ENCODE results near the gene FAN1. TPM values are rescaled to one million over a fixed set of nuclear protein-coding genes. Genes with fewer than 3 reads are reported as not detected.

Gene FAN1
- total RNA-seq, 6 donors from 2014 or later: 10.2 to 22.0 (median 14.8) TPM

DNA sequence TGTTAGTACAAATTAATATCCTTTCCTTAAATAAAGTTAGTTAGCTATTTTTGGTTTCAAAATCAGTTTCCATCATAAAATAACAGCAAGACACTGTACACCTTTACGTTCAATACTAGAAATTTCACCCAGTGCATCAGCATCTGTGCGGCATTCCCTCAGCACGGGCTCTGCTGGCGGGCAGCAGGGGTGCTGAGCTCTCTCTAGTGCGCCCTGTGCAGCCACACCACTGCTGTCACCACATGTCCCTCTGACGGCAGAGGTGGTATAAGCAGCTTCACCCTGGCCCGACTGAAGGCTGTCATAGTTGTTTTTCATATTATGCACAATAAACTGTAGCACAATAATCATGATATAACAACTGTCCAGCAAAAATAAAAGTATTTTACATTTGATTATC, 35.4 kb downstream of the FAN1 start:
- Histone ChIP-seq H3K9me3 (no peaks in the 10 kb centered on the region), H3K27me3 (no peaks in the 10 kb centered on the region), H3K4me3 (no peak overlapping the region), H3K36me3 (peaks cover 7 to 96% (median 62%) of the 10 kb centered on the region in 4 donors), H3K27ac (no peak overlapping the region), H3K4me1 (no peaks in the 10 kb centered on the region)
- WGBS, 2 donors: 94 to 97% methylated on average over 7 of the region's 7 CpGs
- no peak for ATAC-seq (ENCODE audit: low FRiP score in 2 of 2)
- TF ChIP-seq CTCF (IDR thresholded peaks at IDR 0.05): no peak
- TF ChIP-seq POLR2AphosphoS5 (IDR thresholded peaks at IDR 0.05): no peak
- no peak for TF ChIP-seq EP300 (IDR thresholded peaks at IDR 0.05)
- TF ChIP-seq POLR2A (IDR thresholded peaks at IDR 0.05): no peak
- DNase-seq: peak in 1 of 2 donors; percentile 38

DNA sequence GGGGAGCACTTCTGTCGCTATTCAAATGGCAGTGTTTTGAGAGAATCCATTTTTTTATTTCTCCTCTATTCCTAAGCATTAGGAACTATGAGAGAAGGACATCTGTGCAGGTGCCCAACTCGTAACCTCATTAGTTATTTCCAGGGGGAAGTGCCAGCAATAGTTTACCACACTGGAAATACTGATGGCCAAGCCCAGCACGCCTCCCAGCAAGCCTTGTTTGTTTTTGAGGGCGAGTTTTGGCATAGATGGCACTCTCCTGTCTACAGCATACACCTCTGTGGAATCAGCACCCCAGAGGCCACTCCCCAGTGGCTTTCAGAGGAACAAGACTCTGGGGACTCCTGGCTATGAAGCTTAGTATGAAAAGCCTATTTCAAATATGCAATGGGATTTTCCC, 36.6 kb downstream of the FAN1 start:
- Histone ChIP-seq H3K9me3 (no peaks in the 10 kb centered on the region), H3K27me3 (no peaks in the 10 kb centered on the region), H3K4me3 (no peak overlapping the region), H3K36me3 (peaks cover 9 to 97% (median 68%) of the 10 kb centered on the region in 4 donors), H3K27ac (no peak overlapping the region), H3K4me1 (no peaks in the 10 kb centered on the region)
- DNase-seq: no peak
- ATAC-seq (ENCODE audit: low FRiP score in 2 of 2): no peak
- 73 to 85% methylated on average over 4 of the region's 4 CpGs for WGBS, 2 donors
- TF ChIP-seq CTCF (IDR thresholded peaks at IDR 0.05) (no peak), POLR2AphosphoS5 (IDR thresholded peaks at IDR 0.05) (no peak), POLR2A (IDR thresholded peaks at IDR 0.05) (no peak), EP300 (IDR thresholded peaks at IDR 0.05) (no peak)

GRCh38 chr15:30941520-30941919, 37.8 kb downstream of the FAN1 start:
- peaks cover 18 to 100% (median 77%) of the 10 kb centered on the region in 4 donors for H3K36me3 ChIP-seq
- H3K27me3 ChIP-seq: no peaks in the 10 kb centered on the region
- DNase-seq: peak in 1 of 2 donors; percentile 34
- no peak for ATAC-seq (ENCODE audit: low FRiP score in 2 of 2)
- no peaks in the 10 kb centered on the region for H3K9me3 ChIP-seq
- H3K4me1 ChIP-seq: no peaks in the 10 kb centered on the region
- 90 to 94% methylated on average over 15 of the region's 15 CpGs for WGBS, 2 donors
- TF ChIP-seq POLR2A (IDR thresholded peaks at IDR 0.05) (no peak), CTCF (IDR thresholded peaks at IDR 0.05) (no peak), POLR2AphosphoS5 (IDR thresholded peaks at IDR 0.05) (no peak), EP300 (IDR thresholded peaks at IDR 0.05) (no peak)
- no peak overlapping the region for H3K4me3 ChIP-seq
- H3K27ac ChIP-seq: no peak overlapping the region

DNA sequence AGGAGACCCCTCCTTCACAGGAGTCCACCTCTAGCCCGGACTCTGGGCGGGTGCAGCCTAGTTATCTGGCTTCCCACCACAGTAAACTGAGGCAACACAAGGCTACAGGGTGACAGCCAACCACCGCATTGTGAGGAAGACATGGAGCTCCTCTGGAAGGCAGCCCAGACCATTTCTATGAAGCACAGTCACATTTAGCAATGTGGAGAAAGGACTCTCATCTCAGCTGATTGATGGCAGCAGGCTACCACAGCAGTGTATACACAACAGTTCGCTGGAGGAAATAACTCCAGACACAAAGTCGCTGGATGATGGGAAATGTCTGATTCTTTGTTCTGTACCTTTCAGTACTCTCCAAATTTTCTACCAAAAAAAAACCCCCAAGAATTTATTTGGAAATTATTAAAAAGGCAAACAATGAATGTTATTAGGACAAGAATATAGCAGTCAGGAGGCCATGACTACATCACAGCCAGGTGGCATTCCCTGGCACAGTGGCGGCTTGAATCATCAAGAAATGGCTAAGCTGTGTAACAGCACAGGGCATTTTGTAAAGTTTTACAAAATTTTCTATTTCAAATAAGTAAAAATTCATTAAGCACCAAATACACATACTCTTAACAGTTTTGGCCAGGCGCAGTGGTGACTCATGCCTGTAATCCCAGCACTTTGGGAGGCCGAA, 40.1 kb downstream of the FAN1 start:
- no peak for TF ChIP-seq POLR2AphosphoS5 (IDR thresholded peaks at IDR 0.05)
- no peak for TF ChIP-seq CTCF (IDR thresholded peaks at IDR 0.05)
- no peak for TF ChIP-seq EP300 (IDR thresholded peaks at IDR 0.05)
- TF ChIP-seq POLR2A (IDR thresholded peaks at IDR 0.05): no peak

GRCh38 chr15:30953183-30953582, 49.5 kb downstream of the FAN1 start:
- H3K36me3 ChIP-seq: peaks cover 31 to 98% (median 73%) of the 10 kb centered on the region in 4 donors

More for the DNA sequence above, 40.1 kb downstream of the FAN1 start:
- Histone ChIP-seq H3K4me1 (no peaks in the 10 kb centered on the region), H3K27me3 (no peaks in the 10 kb centered on the region), H3K9me3 (no peaks in the 10 kb centered on the region), H3K27ac (no peak overlapping the region), H3K36me3 (peaks cover 30 to 100% (median 80%) of the 10 kb centered on the region in 4 donors), H3K4me3 (no peak overlapping the region)
- DNase-seq (no peak), ATAC-seq (ENCODE audit: low FRiP score in 2 of 2) (no peak)
- WGBS, 2 donors: 80 to 94% methylated on average over 5 to 8 of the region's 8 CpGs

More at GRCh38 chr15:30953183-30953582, 49.5 kb downstream of the FAN1 start:
- no peak overlapping the region for H3K4me3 ChIP-seq
- no peaks in the 10 kb centered on the region for H3K27me3 ChIP-seq
- WGBS, 2 donors: 91 to 97% methylated on average over 7 of the region's 7 CpGs
- DNase-seq (no peak), ATAC-seq (ENCODE audit: low FRiP score in 2 of 2) (peak in 1 of 2 donors; percentile 49)
- H3K27ac ChIP-seq: no peak overlapping the region
- no peaks in the 10 kb centered on the region for H3K9me3 ChIP-seq
- peaks cover 0 to 7% (median 3%) of the 10 kb centered on the region in 4 donors for H3K4me1 ChIP-seq
- TF ChIP-seq EP300 (IDR thresholded peaks at IDR 0.05) (no peak), POLR2AphosphoS5 (IDR thresholded peaks at IDR 0.05) (no peak), POLR2A (IDR thresholded peaks at IDR 0.05) (no peak), CTCF (IDR thresholded peaks at IDR 0.05) (no peak)

Data from upper lobe of left lung (tissue), 6 donors.